ENCODE results near the gene PRRX1.

PRRX1 gene

DNA sequence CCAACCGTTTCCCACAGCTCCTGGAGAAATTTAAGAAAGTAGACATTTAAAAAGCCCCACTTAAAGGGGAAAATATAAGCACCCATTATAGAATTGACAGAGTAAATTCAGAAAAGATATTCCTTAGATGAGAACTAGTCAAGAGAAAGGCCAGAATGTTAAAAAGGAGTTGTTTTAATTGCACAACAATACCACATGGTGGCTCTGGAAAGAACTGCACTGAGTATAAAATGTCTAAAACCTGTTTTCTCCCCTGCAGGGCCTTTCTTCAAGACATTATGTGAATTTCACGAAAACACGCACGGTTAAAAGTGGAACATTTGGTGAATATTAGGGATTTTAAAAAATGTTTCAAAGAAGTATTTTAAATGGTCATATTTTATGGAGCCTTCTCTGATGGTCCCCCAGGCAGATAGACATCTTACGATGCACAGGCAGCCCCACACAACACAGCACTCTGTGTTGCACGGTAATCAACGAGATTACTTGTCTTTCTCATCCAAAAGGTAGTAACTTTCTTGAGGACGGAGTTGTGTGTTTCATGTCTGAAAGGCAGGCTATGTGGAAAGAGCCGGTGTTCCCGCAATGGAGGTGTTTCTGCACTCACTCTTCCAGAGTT lies 101.9 kb downstream of the PRRX1 start:
- DNase-seq (ENCODE audit: low read depth in 3 of 3): no peak

DNA sequence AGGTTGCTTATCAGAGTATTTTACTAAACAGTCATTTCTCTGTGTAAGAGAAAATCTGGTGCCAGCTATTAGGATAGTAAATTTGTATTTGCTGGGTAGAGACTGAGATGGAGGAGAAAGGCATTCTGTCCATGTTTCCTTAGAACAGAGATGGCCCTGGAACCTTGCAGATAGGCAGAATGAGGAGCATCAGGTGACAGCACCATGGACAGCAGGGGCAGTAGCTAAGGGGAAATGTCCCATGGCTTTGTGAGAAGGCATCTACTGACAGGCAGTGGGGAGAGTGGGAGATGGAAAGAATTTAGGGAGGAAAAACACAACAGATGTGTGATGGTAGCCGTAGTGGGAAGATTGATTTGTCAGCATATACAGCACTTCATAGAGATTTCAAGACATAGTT lies 105.0 kb downstream of the PRRX1 start:
- no peak for DNase-seq (ENCODE audit: low read depth in 3 of 3)

DNA sequence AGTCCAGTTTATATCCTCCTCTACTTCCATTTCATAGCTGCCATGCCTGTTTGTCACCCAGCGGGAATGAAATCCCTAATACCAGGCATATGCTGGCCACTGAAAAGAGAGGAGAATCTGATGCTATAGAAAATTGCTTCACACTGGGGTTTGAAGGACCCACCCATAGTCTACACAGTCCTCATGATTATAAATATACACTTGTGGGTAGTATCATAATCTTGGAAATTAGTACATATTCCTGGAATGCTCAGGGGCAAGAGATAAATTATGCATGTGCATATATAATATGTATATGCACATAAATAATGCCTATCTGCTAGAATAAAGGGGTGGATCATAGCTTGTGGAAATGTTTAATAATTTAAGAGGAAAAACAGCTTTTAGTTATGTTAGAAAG lies 105.8 kb downstream of the PRRX1 start:
- DNase-seq (ENCODE audit: low read depth in 3 of 3): no peak

DNA sequence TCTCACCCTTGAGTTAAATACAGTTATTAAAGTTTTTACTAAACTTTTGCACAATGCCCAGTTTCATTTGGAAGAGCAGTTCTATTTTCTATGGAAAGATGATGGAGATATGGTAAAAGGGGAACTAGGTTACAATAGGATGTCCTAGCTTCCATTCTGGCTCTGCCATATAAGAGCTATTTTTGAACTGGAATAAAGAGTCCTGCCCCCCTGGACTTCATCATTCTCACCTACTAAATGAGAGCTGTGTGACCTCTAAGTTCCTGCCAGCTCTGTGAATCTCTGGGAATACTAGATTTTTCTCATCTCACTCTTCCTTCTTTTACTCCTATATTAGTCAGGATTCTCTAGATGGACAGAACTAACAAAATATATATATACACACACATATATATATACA lies 106.3 kb downstream of the PRRX1 start:
- DNase-seq (ENCODE audit: low read depth in 3 of 3): no peak

DNA sequence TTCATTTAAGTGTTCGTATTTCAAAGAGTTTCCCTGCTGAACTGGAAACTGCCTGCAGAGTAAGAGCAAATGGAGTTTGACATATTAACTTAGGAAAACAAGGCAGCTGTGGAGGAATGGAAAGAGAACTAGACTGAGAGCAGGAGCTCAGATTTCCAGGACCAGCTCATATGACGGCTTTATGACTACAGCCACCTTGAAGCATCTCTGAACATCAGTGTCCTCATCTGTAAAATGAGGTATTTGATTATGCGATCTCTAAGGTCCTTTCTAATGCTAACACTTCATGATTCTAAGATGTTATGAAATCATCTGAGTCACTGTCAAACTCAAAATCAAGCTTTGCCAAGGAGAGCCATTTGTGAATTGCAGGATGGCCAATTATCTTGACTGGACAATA lies 112.3 kb downstream of the PRRX1 start:
- DNase-seq (ENCODE audit: low read depth in 3 of 3): no peak

DNA sequence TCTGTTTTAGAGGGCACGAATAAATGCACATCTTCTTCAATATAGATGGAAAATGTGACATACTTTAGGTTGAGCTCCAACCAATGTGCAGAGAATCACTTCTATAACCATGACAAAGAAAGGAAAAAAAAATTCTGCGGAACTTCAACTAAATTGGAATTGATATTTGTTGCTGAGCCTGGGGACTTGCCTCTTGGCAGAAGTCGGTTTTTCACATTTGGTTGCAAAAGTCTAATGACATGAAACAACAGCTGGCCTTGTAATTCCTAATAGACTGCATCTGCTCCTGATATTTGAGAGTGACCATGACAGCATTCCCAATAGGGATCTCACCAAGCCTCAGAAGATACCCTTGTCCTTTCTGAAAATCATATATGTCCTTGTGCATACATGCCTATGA lies 112.8 kb downstream of the PRRX1 start:
- DNase-seq (ENCODE audit: low read depth in 3 of 3): no peak
